Activated T-cell treated with anti-CD3 and anti-CD28 coated beads, Interleukin-2, amount 50 U/mL, for 72 hours (primary cell): ENCODE results near the gene PISD. TPM values are rescaled to one million over a fixed set of nuclear protein-coding genes. Genes with fewer than 3 reads are reported as not detected.
"Not testable (repeated sequence)": the region's sequence is repeated elsewhere in the genome, so short reads cannot be mapped to it uniquely, and the experiment has no call there.

Experiments used
- ATAC-seq, 2 donors: fragments of 150-1000 bp; cut with Tn5 transposase; replicated peaks in 1 of 2; 2 replicates each; pipeline ENCODE4 v1.10.0; 2021; ENCODE audit warnings: moderate library complexity in 2 of 2, mild to moderate bottlenecking in 1 of 2
- DNase-seq, 2 donors: peaks; one replicate each; pipeline ENCODE4 v3.0.0; 2021 to 2022; ENCODE audit warnings: mixed read lengths in 1 of 2
- H3K27ac Mint-ChIP-seq: one replicate; pipeline ENCODE4 v1.8.0; 2022; ENCODE audit warnings: mild to moderate bottlenecking, moderate library complexity, mixed read lengths
- H3K27me3 Mint-ChIP-seq: one replicate; pipeline ENCODE4 v1.8.0; 2022; ENCODE audit warnings: low read depth, mixed read lengths
- H3K36me3 Mint-ChIP-seq, 2 donors: one replicate each; pipeline ENCODE4 v1.8.0; 2022; ENCODE audit warnings: mixed read lengths in 2 of 2, mild to moderate bottlenecking in 1 of 2; ENCODE audit not compliant: insufficient read depth in 2 of 2
- H3K4me1 Mint-ChIP-seq: one replicate; pipeline ENCODE4 v1.8.0; 2022; ENCODE audit warnings: low read depth, mixed read lengths
- H3K4me3 Mint-ChIP-seq, 2 donors: one replicate each; pipeline ENCODE4 v1.8.0; 2022; ENCODE audit warnings: mild to moderate bottlenecking in 2 of 2, mixed read lengths in 2 of 2, moderate library complexity in 2 of 2
- H3K9me3 Mint-ChIP-seq, 2 donors: one replicate each; pipeline ENCODE4 v1.8.0; 2022; ENCODE audit warnings: mixed read lengths in 2 of 2
- total RNA-seq, 2 donors: library from RNA; stranded (reverse); gene quantifications; one replicate each; pipeline ENCODE4 v1.2.3, GENCODE V29; 2022

The PISD gene
- total RNA-seq, 2 donors from 2014 or later: 38.0 to 38.5 TPM

DNA sequence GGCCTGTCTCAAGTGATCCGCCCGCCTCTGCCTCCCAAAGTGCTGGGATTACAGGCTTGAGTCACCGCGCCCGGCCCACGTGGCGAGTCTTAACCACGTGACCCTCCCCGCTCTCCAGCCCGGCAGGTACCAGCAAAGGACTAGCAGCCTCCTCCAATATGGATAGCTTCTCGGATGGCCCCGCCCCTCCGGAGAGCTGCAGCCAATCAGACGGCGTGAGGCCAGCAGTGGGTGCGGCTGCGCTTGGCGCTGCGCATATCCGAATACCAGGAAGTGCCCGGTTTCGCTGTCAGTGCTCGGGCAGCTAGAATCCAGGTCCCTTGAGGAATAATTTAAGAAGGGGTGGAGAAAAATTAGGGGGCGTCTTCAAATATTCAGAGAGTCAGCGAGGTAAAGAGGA, 14.7 kb upstream of the PISD start:
- ATAC-seq (peak; percentile 100), DNase-seq (peak; percentile 91)
- Mint-ChIP-seq H3K27me3 (no peaks in the 10 kb centered on the region), H3K4me3 (peak overlapping the region; percentile 88 to 99), H3K9me3 (no peaks in the 10 kb centered on the region), H3K36me3 (no peaks in the 10 kb centered on the region), H3K27ac (peak overlapping the region; percentile 96), H3K4me1 (peaks cover 13% of the 10 kb centered on the region)

- not testable (repeated sequence) for H3K27ac Mint-ChIP-seq, DNase-seq
These were observed 12.2 kb upstream of the PISD start for GRCh38 chr22:31674219-31674618.

GRCh38 chr22:31668849-31669248, 6.8 kb upstream of the PISD start:
- H3K36me3 Mint-ChIP-seq, H3K4me3 Mint-ChIP-seq, H3K9me3 Mint-ChIP-seq, ATAC-seq, H3K4me1 Mint-ChIP-seq, H3K27me3 Mint-ChIP-seq, H3K27ac Mint-ChIP-seq, DNase-seq: not testable (repeated sequence)

More at GRCh38 chr22:31674219-31674618, 12.2 kb upstream of the PISD start:
- H3K36me3 Mint-ChIP-seq, H3K27me3 Mint-ChIP-seq, H3K4me3 Mint-ChIP-seq, H3K9me3 Mint-ChIP-seq, ATAC-seq: not testable (repeated sequence)
- peaks cover 13% of the 10 kb centered on the region for H3K4me1 Mint-ChIP-seq

DNA sequence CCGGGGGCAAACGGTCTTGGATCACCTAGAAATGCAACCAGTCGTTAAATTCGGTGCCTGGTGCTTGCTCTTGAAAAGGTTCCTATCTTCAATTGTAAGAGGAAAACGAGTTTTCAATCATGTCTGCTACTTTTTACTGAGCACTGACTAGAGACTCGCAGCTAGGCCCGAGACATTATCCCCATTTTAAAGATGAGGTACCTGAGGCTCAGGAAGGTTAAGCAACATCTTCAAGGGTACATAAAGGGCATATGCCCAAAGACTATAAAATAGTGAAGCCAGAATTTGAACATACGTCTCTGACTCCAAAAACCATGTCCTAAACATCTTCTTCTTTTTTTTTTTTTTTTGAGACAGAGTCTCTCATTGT, 638 bp upstream of the PISD start:
- ATAC-seq: no peak
- Mint-ChIP-seq H3K4me3 (peak overlapping the region; percentile 94 to 95), H3K36me3 (peaks cover 1 to 5% of the 10 kb centered on the region in 2 donors), H3K4me1 (peaks cover 46% of the 10 kb centered on the region), H3K27me3 (no peaks in the 10 kb centered on the region), H3K27ac (peak overlapping the region; percentile 95), H3K9me3 (no peaks in the 10 kb centered on the region)
- no peak for DNase-seq

- H3K27me3 Mint-ChIP-seq, H3K9me3 Mint-ChIP-seq, H3K36me3 Mint-ChIP-seq: not testable (repeated sequence)
- Mint-ChIP-seq H3K4me3 (peak overlapping the region; percentile 94 to 95), H3K27ac (peak overlapping the region; percentile 95), H3K4me1 (peaks cover 48% of the 10 kb centered on the region)
- peak; percentile 73 for ATAC-seq
- DNase-seq: peak; percentile 70 to 74
These were observed 1.1 kb downstream of the PISD start for GRCh38 chr22:31660860-31661341.

- no peaks in the 10 kb centered on the region for H3K9me3 Mint-ChIP-seq
- ATAC-seq: no peak
- no peak for DNase-seq
- H3K36me3 Mint-ChIP-seq: peaks cover 1 to 5% of the 10 kb centered on the region in 2 donors
- H3K27ac Mint-ChIP-seq: no peak overlapping the region
- H3K4me3 Mint-ChIP-seq: no peak overlapping the region
- no peaks in the 10 kb centered on the region for H3K27me3 Mint-ChIP-seq
- peaks cover 45% of the 10 kb centered on the region for H3K4me1 Mint-ChIP-seq
These were observed 2.8 kb downstream of the PISD start for GRCh38 chr22:31659246-31659645.

- Mint-ChIP-seq H3K4me1 (peaks cover 55% of the 10 kb centered on the region), H3K27me3 (no peaks in the 10 kb centered on the region), H3K27ac (no peak overlapping the region), H3K4me3 (no peak overlapping the region), H3K9me3 (no peaks in the 10 kb centered on the region), H3K36me3 (no peaks in the 10 kb centered on the region)
- no peak for DNase-seq
- no peak for ATAC-seq
These were observed 7.6 kb downstream of the PISD start for GRCh38 chr22:31654408-31654807.

GRCh38 chr22:31653944-31654343, 8.1 kb downstream of the PISD start:
- Mint-ChIP-seq H3K27ac (no peak overlapping the region), H3K36me3 (peaks cover 0 to 1% of the 10 kb centered on the region in 2 donors), H3K27me3 (no peaks in the 10 kb centered on the region), H3K9me3 (no peaks in the 10 kb centered on the region), H3K4me1 (peaks cover 50% of the 10 kb centered on the region), H3K4me3 (no peak overlapping the region)
- ATAC-seq (no peak), DNase-seq (no peak)

DNA sequence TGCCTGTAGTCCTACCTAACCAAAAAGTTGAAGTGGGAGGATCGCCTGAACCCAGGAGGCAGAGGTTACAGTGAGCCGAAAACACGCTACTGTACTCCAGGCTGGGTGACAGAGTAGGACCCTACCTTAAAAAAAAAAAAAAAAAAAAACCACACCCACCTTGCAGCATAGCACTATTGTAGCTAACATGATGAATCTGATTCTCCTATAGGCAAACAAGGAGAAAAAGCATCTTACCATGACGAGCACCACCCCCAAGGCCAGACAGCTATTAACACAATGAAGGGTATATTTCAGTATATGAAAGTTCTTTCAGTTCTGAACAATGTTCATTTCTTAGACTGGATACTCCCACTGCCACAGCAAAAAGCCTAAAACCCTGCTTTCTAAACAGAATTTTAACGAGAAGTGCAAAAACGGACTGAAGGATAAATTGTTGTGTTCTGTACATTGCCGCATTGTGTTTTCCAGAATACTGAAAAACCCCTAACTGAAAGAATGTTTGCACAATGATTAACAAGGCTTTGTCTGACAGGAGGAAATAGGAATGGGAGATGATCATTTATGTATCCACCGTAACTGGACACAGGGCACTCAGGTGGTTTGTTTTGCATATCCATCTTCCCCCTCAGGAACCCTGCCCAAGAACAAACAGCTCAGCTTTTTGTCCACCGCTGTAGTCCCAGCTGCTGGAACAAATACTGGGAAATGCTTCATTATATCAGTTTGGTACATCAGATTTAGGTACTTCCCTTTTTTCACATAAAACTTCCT, 8.9 kb downstream of the PISD start:
- Mint-ChIP-seq H3K9me3 (no peaks in the 10 kb centered on the region), H3K4me3 (no peak overlapping the region), H3K36me3 (peaks cover 0 to 5% of the 10 kb centered on the region in 2 donors), H3K4me1 (peaks cover 44% of the 10 kb centered on the region), H3K27me3 (no peaks in the 10 kb centered on the region), H3K27ac (no peak overlapping the region)
- no peak for ATAC-seq
- DNase-seq: no peak

- no peaks in the 10 kb centered on the region for H3K27me3 Mint-ChIP-seq
- H3K27ac Mint-ChIP-seq: peak overlapping the region; percentile 26
- peaks cover 47% of the 10 kb centered on the region for H3K4me1 Mint-ChIP-seq
- no peak for ATAC-seq
- H3K9me3 Mint-ChIP-seq: no peaks in the 10 kb centered on the region
- no peak for DNase-seq
- no peak overlapping the region for H3K4me3 Mint-ChIP-seq
- peaks cover 0 to 5% of the 10 kb centered on the region in 2 donors for H3K36me3 Mint-ChIP-seq
These were observed 9.9 kb downstream of the PISD start for GRCh38 chr22:31652088-31652487.

- peaks cover 51% of the 10 kb centered on the region for H3K4me1 Mint-ChIP-seq
- peaks cover 0 to 8% of the 10 kb centered on the region in 2 donors for H3K36me3 Mint-ChIP-seq
- ATAC-seq: peak in 1 of 2 donors; percentile 22
These were observed 10.4 kb downstream of the PISD start for GRCh38 chr22:31651664-31652063.

GRCh38 chr22:31650391-31650790, 11.6 kb downstream of the PISD start:
- no peak overlapping the region for H3K27ac Mint-ChIP-seq
- no peaks in the 10 kb centered on the region for H3K9me3 Mint-ChIP-seq
- DNase-seq (no peak), ATAC-seq (no peak)
- peaks cover 0 to 8% of the 10 kb centered on the region in 2 donors for H3K36me3 Mint-ChIP-seq
- H3K4me1 Mint-ChIP-seq: peaks cover 60% of the 10 kb centered on the region
- H3K27me3 Mint-ChIP-seq: no peaks in the 10 kb centered on the region
- H3K4me3 Mint-ChIP-seq: no peak overlapping the region

More at GRCh38 chr22:31651664-31652063, 10.4 kb downstream of the PISD start:
- no peaks in the 10 kb centered on the region for H3K27me3 Mint-ChIP-seq
- no peaks in the 10 kb centered on the region for H3K9me3 Mint-ChIP-seq
- H3K4me3 Mint-ChIP-seq: peak overlapping the region in 1 of 2 donors; percentile 31
- DNase-seq: no peak
- peak overlapping the region; percentile 55 for H3K27ac Mint-ChIP-seq

- no peaks in the 10 kb centered on the region for H3K27me3 Mint-ChIP-seq
- DNase-seq (no peak), ATAC-seq (no peak)
- peak overlapping the region; percentile 96 for H3K27ac Mint-ChIP-seq
- H3K4me1 Mint-ChIP-seq: peaks cover 52% of the 10 kb centered on the region
- H3K36me3 Mint-ChIP-seq: peaks cover 0 to 8% of the 10 kb centered on the region in 2 donors
- H3K4me3 Mint-ChIP-seq: no peak overlapping the region
- no peaks in the 10 kb centered on the region for H3K9me3 Mint-ChIP-seq
These were observed 14.3 kb downstream of the PISD start for GRCh38 chr22:31647523-31648320.
